NCI-H2171 treated with DMSO at 0.1 percent for 48 hours (cell line): ENCODE measurements around the gene SLC39A2.
"Not testable (repeated sequence)": the region's sequence is repeated elsewhere in the genome, so short reads cannot be mapped to it uniquely, and the experiment has no call there.

ENCODE experiments used
- DNase-seq: peaks from one replicate; lab custom pipeline; 2025; lab: John Stamatoyannopoulos, UW

Gene SLC39A2

GRCh38 chr14:21025371-21026273 is 26.5 kb downstream of the SLC39A2 start:
- DNase-seq: peak; percentile 61

GRCh38 chr14:21026274-21026987 is 27.3 kb downstream of the SLC39A2 start:
- no peak for DNase-seq

- no peak for DNase-seq
Measured at GRCh38 chr14:21026988-21027315, 27.9 kb downstream of the SLC39A2 start.

- no peak for DNase-seq
Measured at GRCh38 chr14:21029917-21030316, 30.8 kb downstream of the SLC39A2 start, which contains the start of gene TPPP2. TPPP2 (plus strand) TSS chr14:21030217; CDS start chr14:21030582, 365 bp downstream.

GRCh38 chr14:21030531-21030930 is 31.4 kb downstream of the SLC39A2 start:
- DNase-seq: no peak

DNA sequence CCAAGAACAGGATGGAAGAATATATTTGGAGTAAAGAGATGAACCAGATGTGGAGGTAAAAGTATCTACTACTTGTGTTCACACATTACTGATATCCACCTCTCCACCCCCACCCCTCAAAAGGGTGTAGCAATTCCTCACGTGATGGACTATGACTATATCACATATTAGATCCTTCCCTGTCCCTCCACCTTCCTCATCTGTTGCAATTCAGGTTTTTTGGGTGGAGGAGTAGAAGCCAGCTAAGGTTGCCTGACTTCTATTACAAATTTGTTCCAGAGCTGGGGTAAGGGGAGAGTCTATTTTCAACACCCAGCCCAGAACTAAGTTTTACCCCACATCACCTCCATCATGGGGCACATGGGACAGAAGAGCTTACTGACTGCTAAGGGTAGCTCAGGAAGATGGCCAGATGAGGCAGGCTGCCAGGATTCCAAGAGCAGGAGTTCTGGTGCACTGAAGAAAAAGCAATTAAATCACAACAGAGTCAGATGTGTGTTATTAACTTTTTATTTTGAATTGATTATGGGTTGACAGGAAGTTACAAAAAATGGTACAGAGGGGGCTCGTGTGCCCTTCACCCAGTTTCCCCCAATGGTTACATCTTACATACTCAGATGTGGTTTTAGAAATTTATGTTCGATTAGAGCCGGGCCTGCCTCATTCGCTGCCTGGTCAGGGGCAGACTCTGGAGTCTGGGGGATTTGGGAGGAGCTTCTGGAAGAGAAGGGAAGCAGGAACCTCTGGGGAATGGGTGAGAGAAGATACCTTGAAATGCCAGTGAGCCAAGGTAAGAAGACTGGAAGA is 33.4 kb downstream of the SLC39A2 start:
- no peak for DNase-seq

- no peak for DNase-seq
Measured at GRCh38 chr14:21033133-21033698, 34.1 kb downstream of the SLC39A2 start.

- no peak for DNase-seq
Measured at GRCh38 chr14:21034707-21035106, 35.6 kb downstream of the SLC39A2 start, which contains the start of gene RNASE13. RNASE13 (minus strand) TSS chr14:21034807; CDS start chr14:21034288, 519 bp downstream.

DNA sequence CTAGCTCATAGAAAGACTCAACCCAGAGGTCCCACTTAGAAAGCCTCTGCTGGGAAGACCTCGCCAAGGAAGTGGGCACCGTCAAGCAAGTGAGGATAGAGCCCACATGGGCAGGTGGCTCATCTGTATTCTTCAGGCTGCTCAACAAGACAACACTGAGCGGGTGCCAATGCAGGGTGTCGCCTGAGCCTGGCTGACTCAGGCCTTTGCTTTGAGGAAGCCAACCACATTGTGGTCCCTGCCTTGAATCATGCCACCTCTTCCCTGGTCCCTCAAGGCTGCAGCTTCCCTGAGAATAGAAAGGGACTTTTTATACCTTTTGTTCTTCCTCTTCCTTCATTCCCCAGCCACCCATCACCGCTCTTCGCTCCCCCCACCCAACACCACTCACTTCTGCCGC is 37.7 kb downstream of the SLC39A2 start:
- DNase-seq: no peak

DNA sequence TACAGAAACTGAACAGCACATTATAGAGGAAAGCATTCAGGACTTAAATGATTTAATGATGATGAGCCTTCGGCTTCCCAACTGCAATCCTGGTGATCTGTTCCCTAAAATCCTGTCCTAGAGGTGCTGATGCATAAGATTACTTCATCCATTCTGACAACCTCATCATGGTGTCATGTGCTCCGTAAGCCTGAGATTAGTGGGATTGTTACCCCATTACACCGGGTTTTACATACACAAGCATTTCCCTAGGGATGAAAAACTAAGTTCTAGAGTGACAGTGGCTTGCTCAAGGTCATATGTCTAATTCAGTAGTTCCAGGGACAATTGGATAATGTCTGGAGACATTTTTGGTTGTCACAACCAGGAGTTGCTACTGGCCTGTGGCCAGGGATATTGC is 38.1 kb downstream of the SLC39A2 start:
- DNase-seq: no peak

DNA sequence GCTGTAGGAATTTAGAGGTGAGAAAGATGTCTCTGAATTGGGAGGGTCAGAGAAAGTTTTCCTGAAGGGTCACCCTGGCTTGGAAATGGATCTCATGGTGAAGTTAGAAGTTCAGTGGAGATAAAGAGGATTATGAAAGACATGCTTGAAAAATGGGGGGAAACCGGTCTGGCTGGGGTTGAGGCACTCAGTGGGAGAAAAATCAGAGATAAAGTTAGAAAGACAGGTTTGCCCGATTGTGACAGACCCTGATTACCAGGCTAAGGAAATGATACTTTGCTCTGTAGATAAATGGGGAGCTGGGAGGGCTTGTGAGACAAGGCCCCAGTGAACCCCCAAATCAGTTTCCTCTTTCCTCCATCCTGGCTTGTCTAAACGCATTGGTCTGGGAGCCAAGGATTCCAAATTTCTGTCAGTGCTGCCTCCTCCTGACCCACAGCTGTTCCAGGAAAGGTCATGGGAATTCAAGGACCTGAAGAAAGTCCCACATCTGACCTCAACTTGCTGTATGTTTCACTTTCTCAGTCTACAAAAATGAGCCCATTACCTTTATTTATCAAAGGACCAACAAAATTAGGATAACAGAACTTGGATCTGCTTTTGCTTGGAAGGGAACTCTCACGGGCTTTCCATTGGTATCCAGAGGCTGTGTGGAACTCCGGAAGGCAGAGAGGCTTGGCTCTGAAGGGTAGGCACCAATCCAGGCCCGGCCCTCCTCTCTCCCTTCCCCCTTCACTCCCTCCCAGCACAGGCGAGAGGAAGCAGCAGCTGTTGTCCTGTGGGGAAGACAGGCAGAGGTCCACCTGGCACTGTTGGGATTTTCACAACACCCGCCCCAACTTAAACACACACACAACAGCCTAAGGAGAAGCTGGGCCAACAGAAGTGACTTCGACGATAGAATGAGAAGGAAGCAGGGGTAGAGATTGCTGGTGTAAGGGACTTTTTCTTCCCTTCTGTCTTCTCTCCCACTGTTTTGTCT is 39.6 kb downstream of the SLC39A2 start:
- peak; percentile 82 for DNase-seq

GRCh38 chr14:21039585-21040369 is 40.7 kb downstream of the SLC39A2 start:
- peak; percentile 76 for DNase-seq

DNA sequence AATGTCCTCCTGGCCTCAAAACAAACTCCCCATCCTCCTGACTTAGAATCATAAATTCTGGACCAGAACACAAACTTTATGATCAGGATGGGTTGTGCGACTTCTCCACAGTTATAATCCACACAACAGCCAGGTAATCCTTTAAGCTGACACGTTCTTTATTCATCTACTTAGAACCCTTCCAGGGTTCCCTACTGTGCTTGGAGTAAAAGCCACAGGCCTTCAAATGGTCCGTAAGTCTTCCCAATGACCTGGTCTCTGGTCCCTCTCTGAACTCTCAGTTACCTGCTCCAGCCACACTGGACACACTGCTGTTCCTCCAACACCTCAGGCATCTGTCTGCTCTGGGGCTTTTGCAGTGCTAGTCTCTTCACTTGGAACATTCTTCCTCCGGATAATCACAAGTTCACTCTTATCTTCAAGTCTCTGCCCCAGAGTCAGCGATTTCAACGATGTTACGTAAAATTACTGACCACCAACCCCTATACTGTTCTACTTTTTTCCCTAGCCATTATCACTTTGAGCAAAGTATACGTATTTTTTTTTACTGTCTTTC is 41.4 kb downstream of the SLC39A2 start:
- no peak for DNase-seq

- DNase-seq: not testable (repeated sequence)
Measured at GRCh38 chr14:21040941-21041340, 41.8 kb downstream of the SLC39A2 start.

- no peak for DNase-seq
Measured at GRCh38 chr14:21041676-21042433, 42.8 kb downstream of the SLC39A2 start, which contains the start of gene RNASE7. RNASE7 (plus strand) TSS chr14:21042362; CDS start chr14:21042993, 631 bp downstream.

DNA sequence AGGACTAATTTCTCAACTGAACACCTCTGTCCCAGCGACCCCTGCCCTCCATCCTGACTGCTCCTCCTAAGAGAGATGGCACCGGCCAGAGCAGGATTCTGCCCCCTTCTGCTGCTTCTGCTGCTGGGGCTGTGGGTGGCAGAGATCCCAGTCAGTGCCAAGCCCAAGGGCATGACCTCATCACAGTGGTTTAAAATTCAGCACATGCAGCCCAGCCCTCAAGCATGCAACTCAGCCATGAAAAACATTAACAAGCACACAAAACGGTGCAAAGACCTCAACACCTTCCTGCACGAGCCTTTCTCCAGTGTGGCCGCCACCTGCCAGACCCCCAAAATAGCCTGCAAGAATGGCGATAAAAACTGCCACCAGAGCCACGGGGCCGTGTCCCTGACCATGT is 43.8 kb downstream of the SLC39A2 start:
- no peak for DNase-seq

- DNase-seq: no peak
Measured at GRCh38 chr14:21043387-21043973, 44.4 kb downstream of the SLC39A2 start.

- DNase-seq: peak; percentile 23
Measured at GRCh38 chr14:21043974-21044618, 45.0 kb downstream of the SLC39A2 start.
